Fibroblast of lung (primary cell): Measurements from ENCODE around the gene PAPOLG. TPM values are rescaled to one million over a fixed set of nuclear protein-coding genes. Genes with fewer than 3 reads are reported as not detected.

Source experiments
- DNase-seq, 2 donors: peaks; one replicate each; pipeline versions ENCODE4 v3.0.0 to v3.0.0-alpha.2; 2010; ENCODE audit warnings: low read depth in 2 of 2
- H2AFZ ChIP-seq: 2 replicates; pipeline ENCODE4 v1.5.1; 2012; ENCODE audit warnings: low read length, control low read depth, inconsistent platforms
- H3K27ac ChIP-seq: 2 replicates; pipeline ENCODE4 v1.5.1; 2011; ENCODE audit warnings: low read length, control low read depth; ENCODE audit not compliant: insufficient read depth
- H3K27me3 ChIP-seq: 2 replicates; pipeline ENCODE4 v1.5.1; 2011; ENCODE audit warnings: mild to moderate bottlenecking, low read length; ENCODE audit not compliant: control insufficient read depth, insufficient read depth
- H3K36me3 ChIP-seq: 2 replicates; pipeline ENCODE4 v1.5.1; 2011; ENCODE audit warnings: low read length; ENCODE audit not compliant: control insufficient read depth, insufficient read depth
- H3K4me1 ChIP-seq: 2 replicates; pipeline ENCODE4 v1.5.1; 2011; ENCODE audit warnings: low read length; ENCODE audit not compliant: control insufficient read depth, insufficient read depth; ENCODE audit errors: extremely low read depth
- H3K4me2 ChIP-seq: 2 replicates; pipeline ENCODE4 v1.5.1; 2011; ENCODE audit warnings: low read length, control low read depth; ENCODE audit not compliant: insufficient read depth; ENCODE audit errors: extremely low read depth
- H3K4me3 ChIP-seq, 4 experiments: fragments of 200-600 bp in 1 of 4; sonication (generic) in 1 of 4; replicated peaks in 1 of 4; 2 replicates each; pipeline ENCODE4 v1.5.1; 2011 to 2016; ENCODE audit warnings: low read length in 4 of 4, low read depth in 3 of 4, mild to moderate bottlenecking in 3 of 4, control low read depth in 2 of 4, inconsistent platforms in 1 of 4, mixed read lengths in 1 of 4; ENCODE audit not compliant: insufficient read depth in 1 of 4; ENCODE audit errors: control extremely low read depth in 1 of 4
- H3K79me2 ChIP-seq: 2 replicates; pipeline ENCODE4 v1.5.1; 2012; ENCODE audit warnings: mild to moderate bottlenecking, low read length, inconsistent platforms; ENCODE audit not compliant: control insufficient read depth, insufficient read depth
- H3K9ac ChIP-seq: 2 replicates; pipeline ENCODE4 v1.5.1; 2011; ENCODE audit warnings: mild to moderate bottlenecking, low read length, control low read depth; ENCODE audit not compliant: insufficient read depth
- H3K9me3 ChIP-seq: 2 replicates; pipeline ENCODE4 v1.5.1; 2012; ENCODE audit warnings: low read depth, low read length; ENCODE audit not compliant: control insufficient read depth, insufficient read depth
- H4K20me1 ChIP-seq: 2 replicates; pipeline ENCODE4 v1.5.1; 2011; ENCODE audit warnings: low read length; ENCODE audit not compliant: control insufficient read depth, insufficient read depth; ENCODE audit errors: extremely low read depth
- EZH2 ChIP-seq: IDR thresholded peaks from 2 replicates; pipeline ENCODE4 v1.5.1; 2012; ENCODE audit warnings: low read length, control low read depth, mild to moderate bottlenecking; ENCODE audit errors: missing control alignments
- polyA plus RNA-seq, 2 donors: library from polyadenylated mRNA; depleted of rRNA in 1 of 2; stranded (reverse) in 1 of 2; unstranded in 1 of 2; fragments of >200 nt; gene quantifications; 2 replicates each; pipeline ENCODE4 v1.2.1, GENCODE V29; 2011 to 2012; ENCODE audit warnings: missing spikeins in 1 of 2
- total RNA-seq: library from RNA; depleted of rRNA; stranded (reverse); fragments of >200 nt; gene quantifications from 2 replicates; pipeline ENCODE4 v1.2.1, GENCODE V29; 2014
- TF ChIP-seq, protein P1 (sequence below), 2 donors: IDR thresholded peaks in 1 of 2; conservative IDR thresholded peaks in 1 of 2; 1 replicate in 1 of 2; 2 replicates in 1 of 2; pipeline ENCODE4 v1.5.1; 2011 to 2012; ENCODE audit warnings: low read length in 2 of 2, control low read depth in 1 of 2, inconsistent platforms in 1 of 2, low read depth in 1 of 2, mild to moderate bottlenecking in 1 of 2

The PAPOLG gene
- total and polyA plus RNA-seq, 2 donors (not counting 1 experiment from before 2014, with no cell fraction given) = 11.2 to 11.9 TPM

- Histone ChIP-seq H3K4me3 (no peak overlapping the region), H2AFZ (no peak overlapping the region), H3K79me2 (no peaks in the 10 kb centered on the region), H3K4me2 (no peak overlapping the region), H3K36me3 (no peaks in the 10 kb centered on the region), H3K27ac (no peak overlapping the region), H4K20me1 (no peaks in the 10 kb centered on the region), H3K9ac (no peak overlapping the region), H3K27me3 (peaks cover 6% of the 10 kb centered on the region), H3K4me1 (no peaks in the 10 kb centered on the region), H3K9me3 (no peaks in the 10 kb centered on the region)
- TF ChIP-seq EZH2 = no peak
- TF ChIP-seq, protein P1, sequence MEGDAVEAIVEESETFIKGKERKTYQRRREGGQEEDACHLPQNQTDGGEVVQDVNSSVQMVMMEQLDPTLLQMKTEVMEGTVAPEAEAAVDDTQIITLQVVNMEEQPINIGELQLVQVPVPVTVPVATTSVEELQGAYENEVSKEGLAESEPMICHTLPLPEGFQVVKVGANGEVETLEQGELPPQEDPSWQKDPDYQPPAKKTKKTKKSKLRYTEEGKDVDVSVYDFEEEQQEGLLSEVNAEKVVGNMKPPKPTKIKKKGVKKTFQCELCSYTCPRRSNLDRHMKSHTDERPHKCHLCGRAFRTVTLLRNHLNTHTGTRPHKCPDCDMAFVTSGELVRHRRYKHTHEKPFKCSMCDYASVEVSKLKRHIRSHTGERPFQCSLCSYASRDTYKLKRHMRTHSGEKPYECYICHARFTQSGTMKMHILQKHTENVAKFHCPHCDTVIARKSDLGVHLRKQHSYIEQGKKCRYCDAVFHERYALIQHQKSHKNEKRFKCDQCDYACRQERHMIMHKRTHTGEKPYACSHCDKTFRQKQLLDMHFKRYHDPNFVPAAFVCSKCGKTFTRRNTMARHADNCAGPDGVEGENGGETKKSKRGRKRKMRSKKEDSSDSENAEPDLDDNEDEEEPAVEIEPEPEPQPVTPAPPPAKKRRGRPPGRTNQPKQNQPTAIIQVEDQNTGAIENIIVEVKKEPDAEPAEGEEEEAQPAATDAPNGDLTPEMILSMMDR (conservative IDR thresholded peaks at IDR 0.05 in 1 of 2, IDR thresholded peaks at IDR 0.05 in 1 of 2; ENCODE audit: low read depth in 1 of 2, low read length in 2 of 2) = no peak
- DNase-seq = no peak
Measured at GRCh38 chr2:60839126-60839813, 83.2 kb downstream of the PAPOLG start.

GRCh38 chr2:60840880-60841279 is 84.8 kb downstream of the PAPOLG start:
- Histone ChIP-seq H3K4me2 (no peak overlapping the region), H2AFZ (no peak overlapping the region), H3K27ac (no peak overlapping the region), H3K9ac (no peak overlapping the region), H3K4me3 (no peak overlapping the region), H3K9me3 (no peaks in the 10 kb centered on the region), H4K20me1 (no peaks in the 10 kb centered on the region), H3K36me3 (no peaks in the 10 kb centered on the region), H3K79me2 (no peaks in the 10 kb centered on the region), H3K27me3 (peaks cover under 1% of the 10 kb centered on the region), H3K4me1 (no peaks in the 10 kb centered on the region)
- DNase-seq = no peak
- no peak for TF ChIP-seq EZH2
- TF ChIP-seq, protein P1 (conservative IDR thresholded peaks at IDR 0.05 in 1 of 2, IDR thresholded peaks at IDR 0.05 in 1 of 2; ENCODE audit: low read depth in 1 of 2, low read length in 2 of 2) = no peak

DNA sequence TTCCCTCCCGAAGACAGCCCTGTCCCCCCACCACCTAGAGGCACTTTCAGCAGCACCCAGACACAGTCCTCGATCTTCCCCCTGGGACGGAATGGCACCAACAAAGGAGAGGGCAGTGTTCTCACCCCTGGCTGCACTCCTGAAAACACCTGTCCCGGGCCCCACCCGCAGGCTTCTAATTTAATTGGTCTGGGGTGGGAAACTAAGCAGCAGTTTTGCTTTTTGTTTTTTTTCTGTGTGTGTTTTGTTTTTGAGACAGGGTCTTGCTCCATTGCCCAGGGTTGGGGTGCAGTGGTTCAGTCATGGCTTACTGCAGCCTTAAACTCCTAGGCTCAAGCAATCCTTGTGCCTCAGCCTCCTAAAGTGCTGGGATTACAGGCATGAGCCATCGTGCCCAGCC is 86.9 kb downstream of the PAPOLG start:
- Histone ChIP-seq H3K4me2 (no peak overlapping the region), H2AFZ (no peak overlapping the region), H3K4me1 (no peaks in the 10 kb centered on the region), H3K27ac (no peak overlapping the region), H3K79me2 (no peaks in the 10 kb centered on the region), H3K36me3 (no peaks in the 10 kb centered on the region), H3K9me3 (no peaks in the 10 kb centered on the region), H3K27me3 (no peaks in the 10 kb centered on the region), H4K20me1 (no peaks in the 10 kb centered on the region), H3K4me3 (no peak overlapping the region), H3K9ac (no peak overlapping the region)
- TF ChIP-seq, protein P1 (conservative IDR thresholded peaks at IDR 0.05 in 1 of 2, IDR thresholded peaks at IDR 0.05 in 1 of 2; ENCODE audit: low read depth in 1 of 2, low read length in 2 of 2) = no peak
- no peak for TF ChIP-seq EZH2
- DNase-seq = no peak
